Astrocyte (in vitro differentiated cells and primary cell): Measurements from ENCODE around the gene SH3BP4. TPM values are rescaled to one million over a fixed set of nuclear protein-coding genes. Genes with fewer than 3 reads are reported as not detected.

Experiments
- DNase-seq: peaks from one replicate; pipeline ENCODE4 v3.0.0-alpha.2; 2010; ENCODE audit warnings: low read depth
- FAIRE-seq: peaks from 2 replicates; lab custom pipeline; 2011; peaks lifted over from hg19 to GRCh38; lab: Jason Lieb, UNC
- H2AFZ ChIP-seq: 2 replicates; pipeline ENCODE4 v1.6.0; 2012; ENCODE audit warnings: low read depth, low read length, inconsistent platforms
- H3K27ac ChIP-seq: 2 replicates; pipeline ENCODE4 v1.5.1; 2011; ENCODE audit warnings: low read depth, low read length, inconsistent platforms
- H3K27me3 ChIP-seq: 2 replicates; pipeline ENCODE4 v1.6.0; 2011; ENCODE audit warnings: low read length, inconsistent platforms; ENCODE audit not compliant: insufficient read depth
- H3K36me3 ChIP-seq: 2 replicates; pipeline ENCODE4 v1.5.1; 2011; ENCODE audit warnings: low read length, inconsistent platforms; ENCODE audit not compliant: insufficient read depth
- H3K4me1 ChIP-seq: 2 replicates; pipeline ENCODE4 v1.5.1; 2011; ENCODE audit warnings: low read length, inconsistent platforms; ENCODE audit not compliant: insufficient read depth
- H3K4me2 ChIP-seq: 2 replicates; pipeline ENCODE4 v1.6.0; 2012; ENCODE audit warnings: low read length, inconsistent platforms
- H3K4me3 ChIP-seq: 2 replicates; pipeline ENCODE4 v1.5.1; 2011; ENCODE audit warnings: low read depth, mild to moderate bottlenecking, low read length, inconsistent platforms; ENCODE audit not compliant: insufficient read depth
- H3K79me2 ChIP-seq: 2 replicates; pipeline ENCODE4 v1.6.0; 2012; ENCODE audit warnings: mild to moderate bottlenecking, low read length, inconsistent platforms; ENCODE audit not compliant: insufficient read depth
- H3K9ac ChIP-seq: 2 replicates; pipeline ENCODE4 v1.6.0; 2012; ENCODE audit warnings: mild to moderate bottlenecking, low read length, inconsistent platforms
- H3K9me3 ChIP-seq: 2 replicates; pipeline ENCODE4 v1.5.1; 2012; ENCODE audit warnings: low read depth, mild to moderate bottlenecking, low read length, inconsistent platforms; ENCODE audit not compliant: insufficient read depth
- H4K20me1 ChIP-seq: 2 replicates; pipeline ENCODE4 v1.6.0; 2012; ENCODE audit warnings: low read length, inconsistent platforms; ENCODE audit not compliant: insufficient read depth
- H3K27ac Mint-ChIP-seq: one replicate; pipeline ENCODE4 v1.8.0; 2021; ENCODE audit warnings: mild to moderate bottlenecking, mixed read lengths; ENCODE audit not compliant: unreplicated experiment
- H3K27me3 Mint-ChIP-seq: one replicate; pipeline ENCODE4 v1.8.0; 2021; ENCODE audit warnings: low read depth, mixed read lengths; ENCODE audit not compliant: unreplicated experiment
- H3K36me3 Mint-ChIP-seq: one replicate; pipeline ENCODE4 v1.8.0; 2021; ENCODE audit warnings: low read depth, mixed read lengths; ENCODE audit not compliant: unreplicated experiment
- H3K4me1 Mint-ChIP-seq: one replicate; pipeline ENCODE4 v1.8.0; 2021; ENCODE audit warnings: low read depth, mixed read lengths; ENCODE audit not compliant: unreplicated experiment
- H3K4me3 Mint-ChIP-seq: one replicate; pipeline ENCODE4 v1.8.0; 2021; ENCODE audit warnings: mild to moderate bottlenecking, moderate library complexity, mixed read lengths; ENCODE audit not compliant: unreplicated experiment
- H3K9me3 Mint-ChIP-seq: one replicate; pipeline ENCODE4 v1.8.0; 2021; ENCODE audit warnings: mild to moderate bottlenecking, mixed read lengths; ENCODE audit not compliant: unreplicated experiment
- CTCF ChIP-seq: IDR thresholded peaks from 2 replicates; pipeline ENCODE4 v1.5.1; 2011; ENCODE audit warnings: low read depth, mild to moderate bottlenecking, inconsistent platforms, low read length, moderate library complexity; ENCODE audit not compliant: insufficient read depth
- EZH2 ChIP-seq: IDR thresholded peaks from 2 replicates; pipeline ENCODE4 v1.6.1; 2012; ENCODE audit warnings: mild to moderate bottlenecking, low read length, inconsistent platforms; ENCODE audit not compliant: insufficient read depth
- total RNA-seq: library from RNA; stranded (reverse); gene quantifications from 2 replicates; pipeline ENCODE4 v1.2.1, GENCODE V29; 2021

SH3BP4 gene
- total RNA-seq, 1 donor from 2014 or later, result 127 TPM

- Histone ChIP-seq H3K4me1 (peaks cover 52% of the 10 kb centered on the region), H2AFZ (no peak overlapping the region), H4K20me1 (peaks cover 95% of the 10 kb centered on the region), H3K79me2 (peaks cover 100% of the 10 kb centered on the region), H3K4me3 (no peak overlapping the region), H3K27me3 (no peaks in the 10 kb centered on the region), H3K27ac (peak overlapping the region; percentile 50), H3K9ac (no peak overlapping the region), H3K36me3 (peaks cover 12% of the 10 kb centered on the region), H3K4me2 (peak overlapping the region; percentile 2), H3K9me3 (no peaks in the 10 kb centered on the region)
- H3K36me3 Mint-ChIP-seq, result peaks cover 25% of the 10 kb centered on the region
- FAIRE-seq, result peak; percentile 65
- DNase-seq, result peak; percentile 61
- no peaks in the 10 kb centered on the region for H3K27me3 Mint-ChIP-seq
- TF ChIP-seq EZH2 (no peak), CTCF (no peak)
- no peaks in the 10 kb centered on the region for H3K9me3 Mint-ChIP-seq
- peaks cover 88% of the 10 kb centered on the region for H3K4me1 Mint-ChIP-seq
- peak overlapping the region; percentile 41 for H3K27ac Mint-ChIP-seq
- H3K4me3 Mint-ChIP-seq, result peak overlapping the region; percentile 30
These were observed 35.3 kb downstream of the SH3BP4 start for GRCh38 chr2:234986876-234987720.

- Mint-ChIP-seq H3K4me1 (peaks cover 87% of the 10 kb centered on the region), H3K27ac (peak overlapping the region; percentile 15)
- no peak for FAIRE-seq
These were observed 35.9 kb downstream of the SH3BP4 start for GRCh38 chr2:234987754-234988153.

More at GRCh38 chr2:234987754-234988153, 35.9 kb downstream of the SH3BP4 start:
- Mint-ChIP-seq H3K4me3 (peak overlapping the region; percentile 30), H3K9me3 (no peaks in the 10 kb centered on the region), H3K36me3 (peaks cover 22% of the 10 kb centered on the region), H3K27me3 (no peaks in the 10 kb centered on the region)
- Histone ChIP-seq H3K27me3 (no peaks in the 10 kb centered on the region), H3K4me1 (peaks cover 45% of the 10 kb centered on the region), H3K9me3 (no peaks in the 10 kb centered on the region), H4K20me1 (peaks cover 95% of the 10 kb centered on the region), H3K36me3 (peaks cover 12% of the 10 kb centered on the region), H3K4me3 (no peak overlapping the region), H3K79me2 (peaks cover 100% of the 10 kb centered on the region), H2AFZ (no peak overlapping the region), H3K27ac (no peak overlapping the region), H3K4me2 (peak overlapping the region; percentile 2), H3K9ac (no peak overlapping the region)
- DNase-seq, result no peak
- no peak for TF ChIP-seq EZH2
- no peak for TF ChIP-seq CTCF
